Trophoblast cell (in vitro differentiated cells and primary cell): ENCODE measurements around the gene NFIC.
A peak's percentile ranks its signal among the peaks of the same experiment; 100 is the strongest.

Experiments used
- DNase-seq, 2 donors: peaks; one replicate each; pipeline ENCODE4 v3.0.0-alpha.2; 2016
- H2AFZ ChIP-seq: 2 replicates; pipeline ENCODE4 v1.6.1; 2013; ENCODE audit warnings: low read length, moderate library complexity, mild to moderate bottlenecking; ENCODE audit not compliant: insufficient read depth, poor library complexity
- H2AK5ac ChIP-seq: 2 replicates; pipeline ENCODE4 v1.6.1; 2013; ENCODE audit warnings: mild to moderate bottlenecking, low read length
- H2BK120ac ChIP-seq: 2 replicates; pipeline ENCODE4 v1.6.1; 2013; ENCODE audit warnings: low read length, mild to moderate bottlenecking, moderate library complexity; ENCODE audit not compliant: insufficient read depth, poor library complexity
- H2BK12ac ChIP-seq: 2 replicates; pipeline ENCODE4 v1.6.1; 2013; ENCODE audit warnings: mild to moderate bottlenecking, low read length, moderate library complexity
- H2BK5ac ChIP-seq: 2 replicates; pipeline ENCODE4 v1.6.1; 2013; ENCODE audit warnings: low read length, low read depth, moderate library complexity, mild to moderate bottlenecking; ENCODE audit not compliant: poor library complexity
- H3K14ac ChIP-seq: 2 replicates; pipeline ENCODE4 v1.6.1; 2013; ENCODE audit warnings: mild to moderate bottlenecking, low read length
- H3K18ac ChIP-seq: 2 replicates; pipeline ENCODE4 v1.6.1; 2013; ENCODE audit warnings: mild to moderate bottlenecking, low read length
- H3K23ac ChIP-seq: 2 replicates; pipeline ENCODE4 v1.6.1; 2013; ENCODE audit warnings: low read length
- H3K27ac ChIP-seq: 2 replicates; pipeline ENCODE4 v1.5.1; 2013; ENCODE audit warnings: low read depth, mild to moderate bottlenecking, inconsistent platforms, low read length, moderate library complexity
- H3K27me3 ChIP-seq: 2 replicates; pipeline ENCODE4 v1.6.1; 2013; ENCODE audit warnings: inconsistent platforms, mild to moderate bottlenecking, low read length, moderate library complexity; ENCODE audit not compliant: insufficient read depth
- H3K36me3 ChIP-seq, 2 experiments: 1 replicate in 1 of 2; 2 replicates in 1 of 2; pipeline ENCODE4 v1.6.1; 2013; ENCODE audit warnings: low read length in 2 of 2, mild to moderate bottlenecking in 2 of 2, moderate library complexity in 1 of 2; ENCODE audit not compliant: insufficient read depth in 2 of 2, control insufficient read depth in 1 of 2
- H3K4ac ChIP-seq: 2 replicates; pipeline ENCODE4 v1.6.1; 2013; ENCODE audit warnings: low read depth, mild to moderate bottlenecking, low read length, moderate library complexity
- H3K4me1 ChIP-seq, 2 experiments: 1 replicate in 1 of 2; 2 replicates in 1 of 2; pipeline ENCODE4 v1.6.1; 2013; ENCODE audit warnings: low read length in 2 of 2, mild to moderate bottlenecking in 2 of 2, moderate library complexity in 1 of 2; ENCODE audit not compliant: insufficient read depth in 2 of 2, control insufficient read depth in 1 of 2
- H3K4me2 ChIP-seq: 2 replicates; pipeline ENCODE4 v1.6.1; 2013; ENCODE audit warnings: inconsistent platforms, mild to moderate bottlenecking, low read length, moderate library complexity
- H3K4me3 ChIP-seq: 2 replicates; pipeline ENCODE4 v1.5.1; 2013; ENCODE audit warnings: mild to moderate bottlenecking, low read depth, low read length, inconsistent platforms
- H3K79me1 ChIP-seq: one replicate; pipeline ENCODE4 v1.6.1; 2013; ENCODE audit warnings: low read length
- H3K79me2 ChIP-seq: 2 replicates; pipeline ENCODE4 v1.6.1; 2013; ENCODE audit warnings: low read length, mild to moderate bottlenecking; ENCODE audit not compliant: control insufficient read depth, insufficient read depth, poor library complexity
- H3K9ac ChIP-seq: 2 replicates; pipeline ENCODE4 v1.6.1; 2013; ENCODE audit warnings: mild to moderate bottlenecking, low read length
- H3K9me3 ChIP-seq: 2 replicates; pipeline ENCODE4 v1.6.1; 2013; ENCODE audit warnings: low read depth, mild to moderate bottlenecking, control low read depth, inconsistent platforms, low read length; ENCODE audit not compliant: insufficient read depth
- H4K12ac ChIP-seq: 2 replicates; pipeline ENCODE4 v1.6.1; 2013; ENCODE audit warnings: low read depth, mild to moderate bottlenecking, low read length, moderate library complexity
- H4K8ac ChIP-seq: 2 replicates; pipeline ENCODE4 v1.6.1; 2013; ENCODE audit warnings: low read depth, mild to moderate bottlenecking, low read length, moderate library complexity
- H4K91ac ChIP-seq: one replicate; pipeline ENCODE4 v1.6.1; 2013; ENCODE audit warnings: low read depth, mild to moderate bottlenecking, low read length, moderate library complexity
- WGBS: extraction: QIAGEN DNeasy Blood & Tissue Kit; methylation state at CpG from one replicate; pipeline ENCODE4 v1.1.7; 2013; ENCODE audit warnings: missing lambda C conversion rate; ENCODE audit not compliant: insufficient read length, insufficient coverage; ENCODE audit errors: extremely low coverage; 5-methylcytosine and 5-hydroxymethylcytosine counted together

The NFIC gene

GRCh38 chr19:3353493-3353892, 12.9 kb upstream of the NFIC start:
- Histone ChIP-seq H3K4me2 (no peak overlapping the region), H3K4me1 (no peaks in the 10 kb centered on the region), H3K18ac (no peak overlapping the region), H4K12ac (no peak overlapping the region), H3K79me1 (no peaks in the 10 kb centered on the region), H2BK120ac (no peak overlapping the region), H4K8ac (no peak overlapping the region), H3K27ac (no peak overlapping the region), H3K4me3 (no peak overlapping the region), H3K27me3 (peaks cover 25% of the 10 kb centered on the region), H4K91ac (no peak overlapping the region), H3K36me3 (no peaks in the 10 kb centered on the region), H3K14ac (no peak overlapping the region), H3K9ac (no peak overlapping the region), H3K23ac (no peak overlapping the region), H2BK5ac (no peak overlapping the region), H3K4ac (no peak overlapping the region), H3K9me3 (peaks cover 8% of the 10 kb centered on the region), H2BK12ac (no peak overlapping the region), H2AK5ac (no peak overlapping the region), H2AFZ (no peak overlapping the region), H3K79me2 (no peaks in the 10 kb centered on the region)
- WGBS = no CpG with 5 or more reads among the region's 5 CpGs
- peak; percentile 47 to 72 for DNase-seq

GRCh38 chr19:3356805-3357204, 9.6 kb upstream of the NFIC start:
- H4K12ac ChIP-seq = no peak overlapping the region
- no peak overlapping the region for H2AK5ac ChIP-seq

GRCh38 chr19:3357271-3357991, 9.0 kb upstream of the NFIC start:
- no peaks in the 10 kb centered on the region for H3K79me1 ChIP-seq
- no CpG with 5 or more reads among the region's 16 CpGs for WGBS
- no peak overlapping the region for H2AFZ ChIP-seq
- no peaks in the 10 kb centered on the region for H3K79me2 ChIP-seq
- H3K4me2 ChIP-seq = no peak overlapping the region
- H4K12ac ChIP-seq = no peak overlapping the region
- no peak overlapping the region for H4K91ac ChIP-seq
- peaks cover 16% of the 10 kb centered on the region for H3K9me3 ChIP-seq
- H3K9ac ChIP-seq = no peak overlapping the region
- no peak overlapping the region for H3K18ac ChIP-seq
- H3K36me3 ChIP-seq = no peaks in the 10 kb centered on the region
- no peak overlapping the region for H3K27ac ChIP-seq
- H3K4me1 ChIP-seq = no peaks in the 10 kb centered on the region
- no peak overlapping the region for H3K4ac ChIP-seq
- DNase-seq = peak in 1 of 2 donors; percentile 42
- H2BK12ac ChIP-seq = no peak overlapping the region
- no peak overlapping the region for H4K8ac ChIP-seq
- H2AK5ac ChIP-seq = no peak overlapping the region
- H2BK120ac ChIP-seq = no peak overlapping the region
- H3K27me3 ChIP-seq = peaks cover 61% of the 10 kb centered on the region
- H2BK5ac ChIP-seq = no peak overlapping the region
- H3K14ac ChIP-seq = no peak overlapping the region
- H3K23ac ChIP-seq = no peak overlapping the region
- H3K4me3 ChIP-seq = no peak overlapping the region

More at GRCh38 chr19:3356805-3357204, 9.6 kb upstream of the NFIC start:
- no peak overlapping the region for H4K8ac ChIP-seq
- H3K23ac ChIP-seq = no peak overlapping the region
- H3K4me1 ChIP-seq = no peaks in the 10 kb centered on the region
- no peak overlapping the region for H2BK120ac ChIP-seq
- H3K9ac ChIP-seq = no peak overlapping the region
- no peak overlapping the region for H2BK12ac ChIP-seq
- H3K27ac ChIP-seq = no peak overlapping the region
- no peaks in the 10 kb centered on the region for H3K79me2 ChIP-seq
- peaks cover 14% of the 10 kb centered on the region for H3K9me3 ChIP-seq
- DNase-seq = no peak
- H3K36me3 ChIP-seq = no peaks in the 10 kb centered on the region
- H3K27me3 ChIP-seq = peaks cover 55% of the 10 kb centered on the region
- H2BK5ac ChIP-seq = no peak overlapping the region
- H3K18ac ChIP-seq = no peak overlapping the region
- H3K4me2 ChIP-seq = no peak overlapping the region
- H3K4me3 ChIP-seq = no peak overlapping the region
- H3K14ac ChIP-seq = no peak overlapping the region
- H4K91ac ChIP-seq = no peak overlapping the region
- H3K4ac ChIP-seq = no peak overlapping the region
- H3K79me1 ChIP-seq = no peaks in the 10 kb centered on the region
- H2AFZ ChIP-seq = no peak overlapping the region
- WGBS = no CpG with 5 or more reads among the region's 2 CpGs

GRCh38 chr19:3357992-3358688, 8.2 kb upstream of the NFIC start:
- no CpG with 5 or more reads among the region's 38 CpGs for WGBS
- Histone ChIP-seq H3K9ac (no peak overlapping the region), H3K79me2 (no peaks in the 10 kb centered on the region), H3K14ac (no peak overlapping the region), H3K4me2 (no peak overlapping the region), H2AK5ac (no peak overlapping the region), H2BK12ac (no peak overlapping the region), H2AFZ (no peak overlapping the region), H2BK5ac (no peak overlapping the region), H3K79me1 (no peaks in the 10 kb centered on the region), H4K91ac (no peak overlapping the region), H3K4me1 (no peaks in the 10 kb centered on the region), H3K4me3 (no peak overlapping the region), H4K8ac (no peak overlapping the region), H3K23ac (no peak overlapping the region), H3K18ac (no peak overlapping the region), H4K12ac (no peak overlapping the region), H2BK120ac (no peak overlapping the region), H3K36me3 (no peaks in the 10 kb centered on the region), H3K4ac (no peak overlapping the region), H3K27me3 (peaks cover 67% of the 10 kb centered on the region), H3K27ac (no peak overlapping the region), H3K9me3 (peaks cover 13% of the 10 kb centered on the region)
- DNase-seq = peak; percentile 94 to 95
